B cell (primary cell): ENCODE data around the gene GPC5. TPM values are rescaled to one million over a fixed set of nuclear protein-coding genes. Genes with fewer than 3 reads are reported as not detected.
"Not testable (repeated sequence)": the region's sequence is repeated elsewhere in the genome, so short reads cannot be mapped to it uniquely, and the experiment has no call there.

ENCODE experiments used
- ATAC-seq: fragments of 200-7000 bp; cut with Tn5 transposase; one replicate; pipeline ENCODE4 v1.10.0; 2021; ENCODE audit warnings: low read depth, mild to moderate bottlenecking, moderate number of reproducible peaks, moderate library complexity
- CTCF ChIA-PET: fragments of 350-600 bp; sonication (Branson Sonifier 250); formaldehyde crosslinking; loops from one replicate; lab custom pipeline; 2021; ENCODE audit warnings: antibody characterized with exemption, inconsistent platforms; lab: Charles Lee
- POLR2A ChIA-PET: fragments of 350-600 bp; sonication (Branson Sonifier 250); formaldehyde crosslinking; loops from one replicate; lab custom pipeline; 2021; ENCODE audit warnings: antibody characterized with exemption; lab: Charles Lee
- DNase-seq: peaks from one replicate; pipeline ENCODE4 v3.0.0; 2013
- H2AFZ ChIP-seq: 2 replicates; pipeline ENCODE4 v1.6.1; 2012; ENCODE audit warnings: mild to moderate bottlenecking, low read depth, low read length; ENCODE audit not compliant: insufficient read depth, poor library complexity, severe bottlenecking
- H3K27ac ChIP-seq, 2 donors: 1 replicate in 1 of 2; 2 replicates in 1 of 2; pipeline ENCODE4 v1.5.1; 2012 to 2013; ENCODE audit warnings: low read length in 2 of 2, mild to moderate bottlenecking in 2 of 2, moderate library complexity in 1 of 2
- H3K27me3 ChIP-seq, 4 experiments: fragments of 200-600 bp in 1 of 4; sonication (generic) in 1 of 4; replicated peaks in 1 of 4; 1 replicate in 2 of 4; 2 replicates in 2 of 4; pipeline versions ENCODE4 v1.6.1 to v1.7.0; 2013 to 2016; ENCODE audit warnings: low read length in 3 of 4, mild to moderate bottlenecking in 2 of 4, mixed read lengths in 1 of 4, moderate library complexity in 1 of 4; ENCODE audit not compliant: insufficient read depth in 4 of 4, control insufficient read depth in 3 of 4; ENCODE audit errors: control extremely low read depth in 1 of 4
- H3K36me3 ChIP-seq, 2 experiments: replicated peaks in 1 of 2; 1 replicate in 1 of 2; 2 replicates in 1 of 2; pipeline versions ENCODE4 v1.6.1 to v1.7.1; 2013; ENCODE audit warnings: low read length in 1 of 2; ENCODE audit not compliant: insufficient read depth in 2 of 2, control insufficient read depth in 1 of 2; ENCODE audit errors: control extremely low read depth in 1 of 2, extremely low read depth in 1 of 2
- H3K4me1 ChIP-seq, 2 donors: fragments of 200-600 bp in 1 of 2; sonication (generic) in 1 of 2; 1 replicate in 1 of 2; 2 replicates in 1 of 2; pipeline versions ENCODE4 v1.5.1 to v1.6.1; 2013 to 2017; ENCODE audit warnings: low read length in 2 of 2; ENCODE audit not compliant: control insufficient read depth in 2 of 2, insufficient read depth in 2 of 2
- H3K4me2 ChIP-seq: replicated peaks from 2 replicates; pipeline ENCODE3; 2012; ENCODE audit warnings: mild to moderate bottlenecking, low read depth, low read length; ENCODE audit not compliant: poor library complexity, severe bottlenecking
- H3K4me3 ChIP-seq, 5 experiments: fragments of 200-600 bp in 1 of 5; sonication (generic) in 1 of 5; 1 replicate in 3 of 5; 2 replicates in 2 of 5; pipeline versions ENCODE4 v1.5.1 to v1.7.0; 2011 to 2016; ENCODE audit warnings: low read length in 4 of 5, mild to moderate bottlenecking in 4 of 5, low read depth in 2 of 5, control low read depth in 1 of 5, moderate library complexity in 1 of 5; ENCODE audit not compliant: insufficient read depth in 1 of 5; ENCODE audit errors: control extremely low read depth in 1 of 5, extremely low read depth in 1 of 5
- H3K79me2 ChIP-seq: fragments of 200-600 bp; sonication (generic); one replicate; pipeline ENCODE4 v1.6.0; 2016; ENCODE audit warnings: low read length; ENCODE audit not compliant: control insufficient read depth, insufficient read depth
- H3K9ac ChIP-seq: fragments of 200-600 bp; sonication (generic); 2 replicates; pipeline ENCODE4 v1.6.1; 2017; ENCODE audit warnings: mild to moderate bottlenecking, low read length, moderate library complexity
- H3K9me3 ChIP-seq, 3 donors: one replicate each; pipeline versions ENCODE4 v1.6.1 to v1.7.1; 2013; ENCODE audit warnings: low read length in 2 of 3; ENCODE audit not compliant: control insufficient read depth in 2 of 3, insufficient read depth in 1 of 3; ENCODE audit errors: control extremely low read depth in 1 of 3
- H4K20me1 ChIP-seq: 2 replicates; pipeline ENCODE4 v1.6.0; 2012; ENCODE audit warnings: mild to moderate bottlenecking, low read length; ENCODE audit not compliant: insufficient read depth, control insufficient read depth, poor library complexity, severe bottlenecking
- H3K27ac Mint-ChIP-seq: one replicate; pipeline ENCODE4 v1.8.0; 2021; ENCODE audit warnings: mixed read lengths
- H3K27me3 Mint-ChIP-seq: one replicate; pipeline ENCODE4 v1.8.0; 2021; ENCODE audit warnings: mixed read lengths
- H3K4me1 Mint-ChIP-seq: one replicate; pipeline ENCODE4 v1.8.0; 2021; ENCODE audit warnings: mixed read lengths
- H3K4me3 Mint-ChIP-seq: one replicate; pipeline ENCODE4 v1.8.0; 2021; ENCODE audit warnings: mixed read lengths
- H3K9me3 Mint-ChIP-seq: one replicate; pipeline ENCODE4 v1.8.0; 2022; ENCODE audit warnings: mixed read lengths; ENCODE audit not compliant: insufficient read depth
- CTCF ChIP-seq: fragments of 200-600 bp; IDR thresholded peaks from one replicate; pipeline ENCODE4 v1.8.0; 2022; ENCODE audit warnings: antibody characterized with exemption, mild to moderate bottlenecking
- EZH2 ChIP-seq: IDR thresholded peaks from 2 replicates; pipeline ENCODE4 v1.6.1; 2012; ENCODE audit warnings: borderline replicate concordance, low read depth, mild to moderate bottlenecking, moderate library complexity, low read length; ENCODE audit not compliant: insufficient read depth, poor library complexity, severe bottlenecking
- WGBS: methylation state at CpG from one replicate; pipeline ENCODE4 v1.1.5; 2013; ENCODE audit warnings: missing lambda C conversion rate; ENCODE audit not compliant: insufficient coverage; 5-methylcytosine and 5-hydroxymethylcytosine counted together
- intact Hi-C: fragments of 100-400 bp; cut with micrococcal nuclease; formaldehyde crosslinking; loops from one replicate; pipeline ENCODE4 v1.10.0; 2022
- polyA plus RNA-seq: library from polyadenylated mRNA; depleted of rRNA; stranded (reverse); fragments of >200 nt; gene quantifications from 2 replicates; pipeline ENCODE4 v1.2.3, GENCODE V29; 2012
- total RNA-seq, 2 donors: library from RNA; stranded (reverse); fragments of 120-200 nt in 1 of 2; gene quantifications; 1 replicate in 1 of 2; 2 replicates in 1 of 2; pipeline versions ENCODE4 v1.2.3 to v1.2.4, GENCODE V29; 2013 to 2022

GPC5 gene
- total and polyA plus RNA-seq, 2 donors (not counting 1 experiment from before 2014, with no cell fraction given) = 0.15 to 0.30 TPM

GRCh38 chr13:92894447-92894846 is 1496.0 kb downstream of the GPC5 start:
- no peak for TF ChIP-seq CTCF
- TF ChIP-seq EZH2 = no peak
- intact Hi-C loops = no loop called here
- Mint-ChIP-seq H3K27me3 (no peaks in the 10 kb centered on the region), H3K27ac (no peak overlapping the region), H3K4me1 (no peaks in the 10 kb centered on the region), H3K4me3 (no peak overlapping the region), H3K9me3 (peaks cover 7% of the 10 kb centered on the region)
- Histone ChIP-seq H3K9me3 (peaks cover 0 to 3% (median 0%) of the 10 kb centered on the region in 3 donors), H3K9ac (no peak overlapping the region), H3K36me3 (no peaks in the 10 kb centered on the region), H3K4me3 (no peak overlapping the region), H3K27ac (no peak overlapping the region), H3K4me1 (no peaks in the 10 kb centered on the region), H4K20me1 (no peaks in the 10 kb centered on the region), H3K4me2 (no peak overlapping the region), H2AFZ (no peak overlapping the region), H3K79me2 (no peaks in the 10 kb centered on the region), H3K27me3 (no peaks in the 10 kb centered on the region)
- WGBS = 70% methylated on average over 2 of the region's 3 CpGs
- ATAC-seq (no peak), DNase-seq (no peak)
- CTCF ChIA-PET = no interaction called here
- POLR2A ChIA-PET = no interaction called here

- Mint-ChIP-seq H3K4me1 (no peaks in the 10 kb centered on the region), H3K27me3 (no peaks in the 10 kb centered on the region), H3K9me3 (peaks cover 7% of the 10 kb centered on the region), H3K4me3 (no peak overlapping the region), H3K27ac (no peak overlapping the region)
- no peak overlapping the region for H3K4me2 ChIP-seq
- H3K4me3 ChIP-seq = no peak overlapping the region
- POLR2A ChIA-PET = no interaction called here
- CTCF ChIA-PET = no interaction called here
- H3K9me3 ChIP-seq = peaks cover 0 to 3% (median 0%) of the 10 kb centered on the region in 3 donors
- H3K9ac ChIP-seq = no peak overlapping the region
- intact Hi-C loops = no loop called here
- H3K36me3 ChIP-seq = no peaks in the 10 kb centered on the region
- TF ChIP-seq CTCF (no peak), EZH2 (no peak)
- H2AFZ ChIP-seq = no peak overlapping the region
- DNase-seq (no peak), ATAC-seq (no peak)
- no peaks in the 10 kb centered on the region for H3K79me2 ChIP-seq
- H4K20me1 ChIP-seq = no peaks in the 10 kb centered on the region
- H3K4me1 ChIP-seq = no peaks in the 10 kb centered on the region
- H3K27ac ChIP-seq = no peak overlapping the region
- H3K27me3 ChIP-seq = no peaks in the 10 kb centered on the region
- WGBS = no CpG with 5 or more reads among the region's 2 CpGs
These were observed 1498.4 kb downstream of the GPC5 start for GRCh38 chr13:92896842-92897241.

- H3K36me3 ChIP-seq, DNase-seq, H3K79me2 ChIP-seq, H3K27me3 Mint-ChIP-seq, H3K9me3 Mint-ChIP-seq, POLR2A ChIA-PET, CTCF ChIA-PET, H3K4me3 ChIP-seq, H3K4me1 Mint-ChIP-seq, H3K4me1 ChIP-seq, intact Hi-C loops, H2AFZ ChIP-seq, ATAC-seq, H3K27ac Mint-ChIP-seq, H3K27ac ChIP-seq, H3K9me3 ChIP-seq, H4K20me1 ChIP-seq, H3K27me3 ChIP-seq, H3K4me3 Mint-ChIP-seq, H3K4me2 ChIP-seq, H3K9ac ChIP-seq: not testable (repeated sequence)
These were observed 1500.5 kb downstream of the GPC5 start for GRCh38 chr13:92898946-92899345.
